Breast epithelium (tissue), 4 donors: ENCODE measurements around the gene EIF3J. TPM values are rescaled to one million over a fixed set of nuclear protein-coding genes. Genes with fewer than 3 reads are reported as not detected.
"Not testable (repeated sequence)": the region's sequence is repeated elsewhere in the genome, so short reads cannot be mapped to it uniquely, and the experiment has no call there.

Source experiments
- DNase-seq, 2 donors: peaks; one replicate each; pipeline ENCODE4 v3.0.0-alpha.2; 2019; ENCODE audit warnings: low spot score in 2 of 2
- H3K27ac ChIP-seq, 2 donors: fragments of 200-600 bp; sonication (generic) in 1 of 2; one replicate each; pipeline ENCODE4 v1.5.1; 2016 to 2019; ENCODE audit warnings: mild to moderate bottlenecking in 1 of 2
- H3K27me3 ChIP-seq, 2 donors: fragments of 200-600 bp; sonication (generic) in 1 of 2; one replicate each; pipeline versions ENCODE4 v1.5.1 to v1.6.0; 2017 to 2019; ENCODE audit warnings: control low read depth in 1 of 2, mild to moderate bottlenecking in 1 of 2
- H3K36me3 ChIP-seq: fragments of 200-600 bp; one replicate; pipeline ENCODE4 v1.5.1; 2019
- H3K4me1 ChIP-seq, 2 donors: fragments of 200-600 bp; sonication (generic); one replicate each; pipeline ENCODE4 v1.5.1; 2016 to 2019; ENCODE audit warnings: control low read depth in 1 of 2
- H3K4me3 ChIP-seq, 3 donors: fragments of 200-600 bp; sonication (generic); 1 replicate in 2 of 3; 2 replicates in 1 of 3; pipeline ENCODE4 v1.5.1; 2016 to 2019; ENCODE audit warnings: mild to moderate bottlenecking in 3 of 3, moderate library complexity in 2 of 3
- H3K9me3 ChIP-seq, 2 donors: fragments of 200-600 bp; sonication (generic) in 1 of 2; one replicate each; pipeline ENCODE4 v1.5.1; 2016 to 2019; ENCODE audit warnings: control low read depth in 1 of 2
- POLR2A ChIP-seq: fragments of 450-650 bp; IDR thresholded peaks from one replicate; pipeline ENCODE4 v1.6.1; 2016; ENCODE audit warnings: antibody characterized with exemption, mild to moderate bottlenecking, moderate library complexity
- POLR2AphosphoS5 ChIP-seq, 3 donors: sonication (generic); formaldehyde crosslinking; IDR thresholded peaks; one replicate each; pipeline ENCODE4 v1.6.1; 2017; ENCODE audit warnings: antibody characterized with exemption in 3 of 3
- intact Hi-C: fragments of 100-400 bp; cut with DNase I; formaldehyde crosslinking; loops from one replicate; pipeline ENCODE4 v1.15.1; 2023; ENCODE audit warnings: low total_unique reads
- total RNA-seq, 3 donors: library from RNA; depleted of rRNA; stranded (reverse); fragments of >200 nt; gene quantifications; one replicate each; pipeline ENCODE4 v1.1.0, GENCODE V29; 2016
- TF ChIP-seq, protein P1 (sequence below), 3 donors: fragments of 450-650 bp; IDR thresholded peaks; one replicate each; pipeline ENCODE4 v1.5.1; 2016 to 2017; ENCODE audit warnings: antibody characterized with exemption in 3 of 3, mild to moderate bottlenecking in 3 of 3, moderate library complexity in 3 of 3

EIF3J gene
- total RNA-seq, 3 donors from 2014 or later, result 46.6 to 82.0 (median 68.2) TPM

DNA sequence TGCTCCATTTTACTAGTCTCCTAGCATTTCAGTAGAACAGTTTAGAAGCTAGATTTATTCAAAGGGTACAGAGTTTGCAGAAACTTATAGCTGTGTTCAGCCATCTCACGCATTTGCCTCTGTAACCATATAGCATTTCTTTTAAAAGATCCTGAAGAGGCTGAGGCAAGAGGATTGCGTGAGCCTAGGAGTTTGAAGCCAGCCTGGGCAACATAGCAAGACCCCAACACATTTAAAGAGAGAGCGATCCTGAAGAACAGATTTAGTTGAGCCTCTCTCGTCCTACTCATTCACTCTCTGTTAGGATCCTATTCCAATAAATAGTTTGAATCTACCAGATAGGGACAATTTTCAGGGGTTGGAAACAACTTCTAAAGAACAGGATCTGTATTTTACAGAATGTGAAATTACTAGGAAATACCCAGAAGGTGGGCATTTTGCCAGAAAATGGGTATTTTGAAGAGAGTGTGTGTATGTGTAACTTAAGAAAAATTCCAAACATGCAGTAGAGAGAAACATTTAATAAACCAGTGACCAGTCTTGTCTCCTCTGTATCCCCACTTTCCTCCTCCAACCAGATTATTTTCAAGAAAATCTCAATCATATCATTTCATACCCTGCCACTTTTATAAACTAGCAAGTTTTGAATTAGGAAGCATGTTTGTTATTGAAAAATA, 4.5 kb downstream of the EIF3J start:
- H3K9me3 ChIP-seq, result no peaks in the 10 kb centered on the region
- TF ChIP-seq POLR2AphosphoS5 (IDR thresholded peaks at IDR 0.05) (no peak), POLR2A (no peak)
- TF ChIP-seq, protein P1, sequence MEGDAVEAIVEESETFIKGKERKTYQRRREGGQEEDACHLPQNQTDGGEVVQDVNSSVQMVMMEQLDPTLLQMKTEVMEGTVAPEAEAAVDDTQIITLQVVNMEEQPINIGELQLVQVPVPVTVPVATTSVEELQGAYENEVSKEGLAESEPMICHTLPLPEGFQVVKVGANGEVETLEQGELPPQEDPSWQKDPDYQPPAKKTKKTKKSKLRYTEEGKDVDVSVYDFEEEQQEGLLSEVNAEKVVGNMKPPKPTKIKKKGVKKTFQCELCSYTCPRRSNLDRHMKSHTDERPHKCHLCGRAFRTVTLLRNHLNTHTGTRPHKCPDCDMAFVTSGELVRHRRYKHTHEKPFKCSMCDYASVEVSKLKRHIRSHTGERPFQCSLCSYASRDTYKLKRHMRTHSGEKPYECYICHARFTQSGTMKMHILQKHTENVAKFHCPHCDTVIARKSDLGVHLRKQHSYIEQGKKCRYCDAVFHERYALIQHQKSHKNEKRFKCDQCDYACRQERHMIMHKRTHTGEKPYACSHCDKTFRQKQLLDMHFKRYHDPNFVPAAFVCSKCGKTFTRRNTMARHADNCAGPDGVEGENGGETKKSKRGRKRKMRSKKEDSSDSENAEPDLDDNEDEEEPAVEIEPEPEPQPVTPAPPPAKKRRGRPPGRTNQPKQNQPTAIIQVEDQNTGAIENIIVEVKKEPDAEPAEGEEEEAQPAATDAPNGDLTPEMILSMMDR (IDR thresholded peaks at IDR 0.05), result no peak
- H3K27me3 ChIP-seq, result no peaks in the 10 kb centered on the region
- H3K4me1 ChIP-seq, result peaks cover 0 to 30% of the 10 kb centered on the region in 2 donors
- DNase-seq, result no peak
- no peak overlapping the region for H3K4me3 ChIP-seq
- intact Hi-C loops, result no loop called here
- peak overlapping the region; percentile 2 to 41 for H3K27ac ChIP-seq
- no peaks in the 10 kb centered on the region for H3K36me3 ChIP-seq

DNA sequence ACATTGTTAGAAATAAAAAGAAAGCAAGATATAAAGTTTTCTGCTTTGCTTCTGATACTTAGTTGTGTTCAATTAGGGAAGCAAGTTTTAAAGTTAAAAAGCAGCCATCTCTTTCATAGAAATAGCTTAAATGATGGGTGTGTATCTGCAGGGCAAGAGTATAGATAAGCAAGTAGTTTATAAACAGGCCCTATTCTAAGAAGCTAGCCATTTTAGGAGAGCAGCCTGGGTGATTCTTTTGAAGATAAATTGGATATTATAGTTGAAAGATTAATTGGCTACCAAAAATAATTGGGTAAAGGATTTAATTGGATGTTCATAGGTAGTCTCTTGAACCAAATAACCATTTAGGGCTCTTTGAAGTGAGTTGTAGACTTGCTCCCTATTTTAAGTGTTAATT, 5.6 kb downstream of the EIF3J start:
- intact Hi-C loops, result no loop called here

DNA sequence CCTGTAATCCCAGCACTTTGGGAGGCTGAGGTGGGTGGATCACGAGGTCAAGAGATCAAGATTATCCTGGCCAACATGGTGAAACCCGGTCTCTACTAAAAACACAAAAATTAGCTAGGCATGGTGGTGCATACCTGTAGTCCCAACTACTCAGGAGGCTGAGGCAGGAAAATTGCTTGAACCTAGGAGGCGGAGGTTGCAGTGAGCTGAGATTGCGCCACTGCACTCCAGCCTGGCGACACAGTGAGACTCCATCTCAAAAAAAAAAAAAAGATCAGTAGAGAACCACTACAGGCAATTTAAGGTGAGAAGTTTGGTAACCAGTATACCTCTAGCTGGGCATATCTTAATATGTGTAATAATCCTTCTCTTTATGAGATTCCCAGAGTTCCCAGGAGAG, 7.8 kb downstream of the EIF3J start:
- H3K27me3 ChIP-seq, H3K4me3 ChIP-seq, DNase-seq, H3K9me3 ChIP-seq, H3K27ac ChIP-seq, intact Hi-C loops, H3K36me3 ChIP-seq: not testable (repeated sequence)
- peaks cover 0 to 23% of the 10 kb centered on the region in 2 donors for H3K4me1 ChIP-seq

More for the DNA sequence above, 5.6 kb downstream of the EIF3J start:
- TF ChIP-seq, protein P1 (IDR thresholded peaks at IDR 0.05), result no peak
- TF ChIP-seq POLR2AphosphoS5 (IDR thresholded peaks at IDR 0.05) (no peak), POLR2A (no peak)
- Histone ChIP-seq H3K4me1 (peaks cover 0 to 30% of the 10 kb centered on the region in 2 donors), H3K4me3 (no peak overlapping the region), H3K9me3 (no peaks in the 10 kb centered on the region), H3K27me3 (no peaks in the 10 kb centered on the region), H3K36me3 (no peaks in the 10 kb centered on the region), H3K27ac (peak overlapping the region in 1 of 2 donors; percentile 25)
- DNase-seq, result no peak

DNA sequence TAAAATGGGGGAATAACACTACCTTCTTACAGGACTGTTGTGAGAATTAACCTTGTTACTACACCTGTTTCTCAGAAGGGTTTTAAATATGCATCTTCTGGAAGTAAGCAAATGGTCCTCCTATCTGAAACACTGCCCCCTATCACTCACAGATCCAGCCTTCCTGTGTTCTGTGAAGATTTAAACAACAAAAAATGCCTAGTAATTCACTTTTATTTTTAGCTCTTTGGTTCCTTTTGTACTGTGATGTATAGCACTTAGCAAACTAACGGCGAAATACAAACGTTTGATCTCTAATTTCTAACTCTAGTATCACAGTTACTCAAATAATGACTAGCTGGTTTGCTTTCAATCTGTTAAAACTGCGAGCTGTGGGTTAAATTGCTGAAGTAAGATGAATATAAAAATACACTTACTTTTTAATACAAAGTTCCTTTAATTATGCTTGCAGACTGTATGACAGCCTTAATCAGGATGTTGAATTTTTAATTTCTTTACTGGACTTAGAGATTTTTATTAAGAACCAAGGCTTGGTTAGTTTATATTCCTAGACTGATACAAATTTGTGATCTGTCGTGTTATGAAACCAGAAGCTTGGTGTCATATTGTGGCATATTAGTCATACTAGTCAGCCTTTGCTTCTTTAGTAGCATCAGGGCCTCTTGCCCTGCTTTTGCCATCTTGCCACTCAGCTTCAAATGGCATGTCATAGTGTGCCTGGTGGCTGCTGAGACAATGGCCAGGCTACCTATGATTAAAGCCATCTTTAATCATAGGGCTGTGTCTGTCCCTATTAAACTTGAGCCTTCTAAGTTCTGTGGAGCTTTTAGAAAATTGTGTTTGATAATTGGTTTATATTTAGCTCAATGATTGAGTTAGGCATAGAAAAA, 9.2 kb downstream of the EIF3J start:
- intact Hi-C loops, result no loop called here
- no peak for DNase-seq
- H3K9me3 ChIP-seq, result no peaks in the 10 kb centered on the region
- H3K36me3 ChIP-seq, result no peaks in the 10 kb centered on the region
- no peaks in the 10 kb centered on the region for H3K27me3 ChIP-seq
- TF ChIP-seq, protein P1 (IDR thresholded peaks at IDR 0.05), result no peak
- no peak for TF ChIP-seq POLR2A
- TF ChIP-seq POLR2AphosphoS5 (IDR thresholded peaks at IDR 0.05), result no peak
- no peak overlapping the region for H3K27ac ChIP-seq
- H3K4me3 ChIP-seq, result no peak overlapping the region
- peaks cover 0 to 20% of the 10 kb centered on the region in 2 donors for H3K4me1 ChIP-seq

DNA sequence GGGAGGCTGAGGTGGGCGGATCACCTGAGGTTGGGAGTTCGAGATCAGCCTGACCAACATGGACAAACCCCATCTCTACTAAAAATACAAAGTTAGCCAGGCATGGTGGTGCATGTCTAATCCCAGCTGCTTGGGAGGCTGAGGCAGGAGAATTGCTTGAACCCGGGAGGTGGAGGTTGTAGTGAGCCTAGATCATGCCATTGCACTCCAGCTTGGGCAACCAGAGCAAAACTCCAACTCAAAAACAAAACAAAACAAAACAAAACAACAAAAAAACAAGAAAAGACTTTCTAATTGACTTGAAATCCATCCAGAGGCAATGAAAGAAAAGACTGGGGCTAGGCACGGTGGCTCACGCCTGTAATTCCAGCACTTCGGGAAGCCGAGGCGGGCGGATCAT, 12.2 kb downstream of the EIF3J start:
- intact Hi-C loops, H3K4me3 ChIP-seq, H3K27ac ChIP-seq, DNase-seq, H3K4me1 ChIP-seq, H3K36me3 ChIP-seq, H3K9me3 ChIP-seq, H3K27me3 ChIP-seq: not testable (repeated sequence)

DNA sequence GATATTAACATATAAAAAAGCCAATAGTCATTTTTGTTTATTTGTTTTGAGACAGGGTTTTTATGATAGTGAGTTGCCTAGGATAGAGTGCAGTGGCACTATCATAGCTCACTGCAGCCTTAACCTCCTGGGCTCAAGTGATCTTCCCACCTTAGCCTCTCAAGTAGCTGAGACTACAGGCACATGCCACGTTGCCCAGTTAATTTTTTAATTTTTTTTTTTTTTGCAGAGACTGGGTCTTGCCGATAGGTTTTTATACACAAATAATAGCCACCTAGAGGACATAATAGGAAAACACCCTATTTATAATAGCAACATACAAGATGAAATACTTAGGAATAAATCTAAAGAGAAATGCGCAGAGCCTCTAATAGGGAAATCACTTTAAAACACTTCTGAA, 13.3 kb downstream of the EIF3J start:
- no peak for TF ChIP-seq POLR2A
- TF ChIP-seq, protein P1 (IDR thresholded peaks at IDR 0.05), result peak in 2 of 3 donors; percentile 19 to 33
- no peak for TF ChIP-seq POLR2AphosphoS5 (IDR thresholded peaks at IDR 0.05)
- Histone ChIP-seq H3K4me3 (no peak overlapping the region), H3K4me1 (peaks cover 0 to 4% of the 10 kb centered on the region in 2 donors), H3K9me3 (no peaks in the 10 kb centered on the region), H3K27me3 (no peaks in the 10 kb centered on the region), H3K27ac (no peak overlapping the region), H3K36me3 (no peaks in the 10 kb centered on the region)
- DNase-seq, result no peak
- intact Hi-C loops, result no loop called here
